HG03457 (cell line): Measurements from ENCODE around the gene NR3C2.

ENCODE experiments used
- ATAC-seq: cut with Tn5 transposase; IDR thresholded peaks from one replicate; pipeline ENCODE4 v1.9.1; 2021; ENCODE audit warnings: moderate number of reproducible peaks; ENCODE audit not compliant: unreplicated experiment

NR3C2 gene

GRCh38 chr4:148435654-148436406, 6.4 kb downstream of the NR3C2 start:
- ATAC-seq = no peak

GRCh38 chr4:148434075-148434773, 8.0 kb downstream of the NR3C2 start:
- no peak for ATAC-seq

GRCh38 chr4:148431401-148431800, 10.8 kb downstream of the NR3C2 start:
- no peak for ATAC-seq

- no peak for ATAC-seq
Observed at GRCh38 chr4:148430854-148431253, 11.4 kb downstream of the NR3C2 start.

GRCh38 chr4:148429206-148429605, 13.0 kb downstream of the NR3C2 start:
- ATAC-seq = no peak

GRCh38 chr4:148426643-148427042, 15.6 kb downstream of the NR3C2 start:
- no peak for ATAC-seq

- ATAC-seq = peak; percentile 92
Observed at GRCh38 chr4:148425327-148426110, 16.7 kb downstream of the NR3C2 start.

GRCh38 chr4:148420397-148420796, 21.8 kb downstream of the NR3C2 start:
- no peak for ATAC-seq

GRCh38 chr4:148415500-148415899, 26.7 kb downstream of the NR3C2 start:
- ATAC-seq = no peak

GRCh38 chr4:148412460-148412994, 29.7 kb downstream of the NR3C2 start:
- no peak for ATAC-seq

GRCh38 chr4:148405161-148405893, 36.9 kb downstream of the NR3C2 start:
- no peak for ATAC-seq

- no peak for ATAC-seq
Observed at GRCh38 chr4:148398988-148399387, 43.2 kb downstream of the NR3C2 start.

GRCh38 chr4:148397771-148398170, 44.4 kb downstream of the NR3C2 start:
- ATAC-seq = no peak

- no peak for ATAC-seq
Observed at GRCh38 chr4:148396986-148397673, 45.1 kb downstream of the NR3C2 start.

GRCh38 chr4:148395771-148396170, 46.4 kb downstream of the NR3C2 start:
- ATAC-seq = no peak

GRCh38 chr4:148391056-148391455, 51.2 kb downstream of the NR3C2 start:
- no peak for ATAC-seq

- no peak for ATAC-seq
Observed at GRCh38 chr4:148390311-148390710, 51.9 kb downstream of the NR3C2 start.

GRCh38 chr4:148380291-148380690, 61.9 kb downstream of the NR3C2 start:
- no peak for ATAC-seq

- ATAC-seq = no peak
Observed at GRCh38 chr4:148376151-148376550, 66.1 kb downstream of the NR3C2 start.

GRCh38 chr4:148375584-148375983, 66.6 kb downstream of the NR3C2 start:
- ATAC-seq = no peak
